HL-60/S4 treated with phorbol 12-myristate 13-acetate at 8.2 ng/mL for 4 days and 3 days (cell line): ENCODE measurements around the gene ASB7.

Experiments
- in situ Hi-C: fragments of 300-500 bp; cut with MboI; formaldehyde crosslinking; loops from 2 replicates; pipeline ENCODE4 v1.15.0; 2022; ENCODE audit warnings: low sequenced_read_pairs

Gene ASB7

DNA sequence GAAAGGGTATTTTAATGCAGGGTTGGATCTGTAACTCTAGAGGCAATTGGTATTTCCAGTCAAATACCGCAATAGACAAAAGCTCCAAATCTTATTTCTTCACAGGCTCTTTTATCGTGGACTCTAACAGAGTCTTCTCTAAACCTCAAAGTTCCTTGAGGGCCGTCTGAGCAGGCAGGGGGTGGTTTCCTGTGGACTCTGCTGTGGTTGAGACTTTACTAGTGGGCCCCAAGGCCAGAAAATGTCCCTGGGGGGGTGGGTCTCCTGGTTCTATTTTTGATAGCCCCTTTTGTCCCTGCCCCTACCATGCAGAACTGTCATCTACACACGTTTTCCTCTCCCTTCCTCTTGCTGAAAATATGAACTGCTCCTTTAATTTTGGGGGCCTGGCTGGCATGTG lies 80.1 kb downstream of the ASB7 start:
- in situ Hi-C loops, result no loop called here

DNA sequence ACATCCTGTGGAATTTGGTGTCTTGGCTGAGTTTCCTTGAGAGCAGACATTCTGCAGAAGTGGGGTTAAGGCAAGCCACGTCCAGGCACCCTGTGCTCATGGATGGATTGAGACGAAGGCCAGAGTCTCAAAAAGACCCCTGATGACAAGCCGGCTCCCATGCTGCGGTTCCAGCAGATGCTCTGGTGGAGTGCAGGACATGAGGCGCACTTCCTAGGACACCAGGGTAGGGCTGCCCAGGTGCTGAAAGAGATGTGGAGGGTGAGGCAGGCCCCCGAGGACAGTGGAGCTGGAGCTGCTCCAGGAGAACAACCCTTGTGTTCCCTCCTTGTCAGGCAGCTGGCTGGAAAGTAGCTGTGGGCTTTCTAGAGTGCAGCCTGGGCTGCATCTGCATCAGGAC lies 81.0 kb downstream of the ASB7 start:
- in situ Hi-C loops, result no loop called here

DNA sequence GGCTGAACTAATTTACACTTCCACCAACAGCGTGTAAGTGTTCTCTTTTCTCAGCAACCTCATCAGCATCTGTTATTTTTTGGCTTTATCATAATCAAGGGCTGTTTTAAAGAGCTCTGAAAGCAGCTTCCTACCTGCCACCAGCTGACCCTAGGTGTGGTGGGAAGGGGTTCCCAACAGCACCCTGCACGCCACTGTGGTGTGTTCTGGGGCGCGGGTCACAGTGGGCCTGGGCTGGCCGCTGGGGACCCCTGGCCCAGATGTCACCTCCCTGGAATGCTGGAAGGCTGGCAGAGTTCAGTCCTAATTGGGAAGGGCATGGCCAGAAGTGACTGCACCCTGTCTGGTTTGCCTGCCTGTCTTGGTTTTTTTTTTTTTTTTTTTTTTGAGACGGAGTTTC lies 82.2 kb downstream of the ASB7 start:
- in situ Hi-C loops, result no loop called here

DNA sequence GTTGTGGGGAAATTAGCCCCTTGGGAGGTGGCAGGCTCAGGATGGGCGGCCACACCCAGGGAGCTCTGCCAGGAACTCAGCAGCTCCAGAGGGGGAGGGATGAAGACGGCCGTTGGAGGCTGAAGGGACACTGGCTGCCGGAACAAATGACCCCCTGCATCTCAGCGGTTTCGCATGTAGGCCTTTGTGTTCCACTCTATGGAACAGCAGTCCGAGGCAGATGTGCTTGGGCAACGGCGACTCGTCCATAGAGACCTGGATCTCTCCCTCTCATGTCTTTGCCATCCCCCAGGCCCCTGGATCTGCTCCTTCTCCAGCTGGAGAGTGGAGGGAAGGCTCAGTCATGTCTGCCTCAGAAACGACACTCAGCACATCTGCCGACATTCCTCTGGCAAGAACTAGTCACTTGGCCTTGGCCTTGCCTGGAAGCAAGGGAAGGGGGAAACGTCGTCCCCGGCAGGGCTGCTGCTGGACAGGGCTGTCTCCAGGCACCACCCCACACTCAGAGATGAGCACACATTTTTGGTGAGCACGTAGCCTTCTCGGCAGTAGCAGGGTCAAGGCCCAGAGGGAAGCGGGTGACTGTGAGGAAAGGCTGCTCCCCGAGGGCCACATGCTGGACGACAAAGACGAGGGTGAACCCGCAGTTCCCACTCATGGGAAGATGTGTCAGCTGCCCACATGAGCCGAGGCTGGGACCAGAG lies 83.8 kb downstream of the ASB7 start:
- in situ Hi-C loops, result no loop called here

DNA sequence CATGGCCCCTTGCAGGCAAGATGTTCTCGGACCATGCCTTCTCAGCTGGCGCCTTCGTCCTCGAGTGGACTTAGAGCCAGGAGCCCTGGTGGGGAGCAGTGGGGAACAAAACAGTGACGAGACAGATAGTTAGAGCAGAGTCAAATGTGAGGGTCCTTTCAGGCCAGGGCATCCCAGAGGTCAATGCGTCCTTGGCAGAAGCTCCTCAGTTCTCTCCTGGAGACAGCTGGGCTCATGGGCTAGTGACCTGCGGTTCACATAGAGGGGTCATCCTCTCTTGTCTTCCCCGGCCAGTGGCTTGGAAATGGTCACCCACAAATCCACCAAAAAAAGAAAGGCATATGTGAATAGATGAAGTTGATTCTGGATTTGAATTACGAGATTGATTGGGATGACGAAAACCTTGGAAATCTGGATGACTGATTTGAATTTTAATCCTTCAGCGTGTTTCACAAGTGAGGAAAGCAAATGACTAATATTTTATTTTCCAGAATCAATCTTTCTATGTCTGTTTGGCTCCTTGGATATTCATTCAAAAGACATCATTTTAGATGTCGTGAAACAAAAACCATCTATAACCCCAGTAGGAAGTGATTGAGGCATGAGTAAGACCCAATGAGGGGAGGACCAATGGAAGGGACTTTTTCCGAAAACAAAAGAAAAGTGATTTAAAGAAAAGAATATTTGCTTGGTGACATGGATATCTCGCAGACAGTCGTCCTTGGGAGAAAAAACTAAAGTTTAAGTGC lies 84.5 kb downstream of the ASB7 start:
- in situ Hi-C loops, result no loop called here

DNA sequence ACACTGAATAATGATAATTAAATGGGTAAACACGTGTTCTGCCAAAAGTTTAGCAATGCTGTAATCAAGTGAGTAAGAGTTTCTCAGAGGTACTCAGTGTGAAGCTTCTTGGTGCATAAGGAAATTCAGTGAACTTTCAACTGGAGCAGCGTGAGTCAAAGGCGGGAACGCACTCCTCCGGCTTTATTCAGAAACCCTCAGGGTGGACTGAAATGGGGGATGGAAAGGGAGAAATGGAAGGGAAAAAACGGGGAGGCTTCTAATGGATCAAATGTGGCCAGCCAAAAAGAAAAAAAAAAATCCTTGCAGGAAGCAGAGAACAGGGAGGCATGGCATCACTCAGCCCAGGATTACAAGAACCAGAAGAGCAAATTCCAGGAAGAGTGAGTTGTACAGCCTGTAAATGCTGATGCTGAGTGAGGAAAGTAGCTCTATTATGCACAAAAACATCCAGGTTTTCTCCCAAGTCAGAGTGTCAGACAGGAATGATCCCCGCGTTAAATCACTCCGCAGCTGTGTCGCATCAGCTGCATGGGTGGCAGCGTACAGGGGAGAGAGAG lies 85.3 kb downstream of the ASB7 start:
- in situ Hi-C loops, result no loop called here

DNA sequence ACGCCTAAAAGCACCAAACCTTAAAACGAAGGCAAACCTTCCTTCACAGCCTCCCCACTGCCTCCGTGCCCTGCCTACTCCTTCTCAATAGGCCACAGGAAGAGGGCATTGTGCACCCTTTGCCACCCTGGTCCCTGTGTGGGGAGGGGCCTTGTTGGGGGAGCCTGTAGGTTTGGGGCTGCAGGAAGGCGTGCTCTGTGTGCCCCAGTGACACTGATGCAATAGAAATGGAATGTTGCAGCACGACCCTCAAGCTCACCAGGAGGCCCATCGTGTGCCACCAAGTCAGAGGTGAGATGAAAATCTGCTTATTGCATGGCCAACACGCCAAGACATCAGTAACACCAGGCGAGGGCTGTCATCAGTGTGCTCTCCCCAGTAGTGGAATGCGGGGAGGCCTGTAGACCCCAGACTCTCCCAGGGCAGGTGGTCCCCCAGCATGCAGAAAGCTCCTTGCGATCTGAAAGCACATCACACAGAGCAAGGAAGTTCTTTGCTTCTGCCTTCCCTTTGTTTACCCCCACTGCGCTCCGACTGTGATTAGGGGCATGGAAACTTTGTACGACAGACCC lies 86.2 kb downstream of the ASB7 start:
- in situ Hi-C loops, result no loop called here

DNA sequence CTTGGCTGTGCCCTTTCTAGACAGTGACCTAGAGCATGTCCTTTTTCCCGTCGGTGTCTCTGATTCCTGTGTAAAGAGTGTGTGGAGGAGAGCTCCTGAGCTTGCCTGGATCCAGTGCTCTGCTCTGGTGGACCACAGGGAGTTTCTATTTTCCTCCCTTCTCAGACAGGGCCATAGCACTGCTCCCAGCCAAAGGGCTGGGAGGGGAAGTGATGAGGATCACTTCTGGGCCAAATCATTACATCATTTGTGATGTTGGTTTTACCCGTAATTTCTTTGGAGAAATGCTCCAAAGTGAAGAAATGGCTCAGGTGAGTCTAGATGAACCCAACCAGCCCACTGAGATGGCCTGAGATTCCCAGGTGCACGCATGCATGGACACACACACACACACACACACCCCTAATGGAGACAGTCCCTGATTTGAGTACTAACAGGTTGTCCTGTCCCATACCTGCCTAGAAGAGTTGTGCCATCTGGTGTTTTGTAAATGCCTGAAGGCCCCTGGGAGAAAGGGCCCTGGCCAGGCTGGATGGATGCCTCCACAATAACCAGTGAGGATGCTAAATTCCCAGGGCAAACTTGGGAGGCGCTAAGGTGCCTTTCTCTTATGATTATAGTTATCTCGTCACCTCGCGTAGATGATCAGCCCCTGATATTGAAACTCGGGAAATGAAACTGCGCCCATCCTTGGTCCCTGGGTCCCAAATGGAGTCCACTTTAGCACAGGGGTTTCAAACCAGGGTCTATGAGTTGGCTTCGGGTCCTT lies 86.9 kb downstream of the ASB7 start:
- in situ Hi-C loops, result no loop called here

DNA sequence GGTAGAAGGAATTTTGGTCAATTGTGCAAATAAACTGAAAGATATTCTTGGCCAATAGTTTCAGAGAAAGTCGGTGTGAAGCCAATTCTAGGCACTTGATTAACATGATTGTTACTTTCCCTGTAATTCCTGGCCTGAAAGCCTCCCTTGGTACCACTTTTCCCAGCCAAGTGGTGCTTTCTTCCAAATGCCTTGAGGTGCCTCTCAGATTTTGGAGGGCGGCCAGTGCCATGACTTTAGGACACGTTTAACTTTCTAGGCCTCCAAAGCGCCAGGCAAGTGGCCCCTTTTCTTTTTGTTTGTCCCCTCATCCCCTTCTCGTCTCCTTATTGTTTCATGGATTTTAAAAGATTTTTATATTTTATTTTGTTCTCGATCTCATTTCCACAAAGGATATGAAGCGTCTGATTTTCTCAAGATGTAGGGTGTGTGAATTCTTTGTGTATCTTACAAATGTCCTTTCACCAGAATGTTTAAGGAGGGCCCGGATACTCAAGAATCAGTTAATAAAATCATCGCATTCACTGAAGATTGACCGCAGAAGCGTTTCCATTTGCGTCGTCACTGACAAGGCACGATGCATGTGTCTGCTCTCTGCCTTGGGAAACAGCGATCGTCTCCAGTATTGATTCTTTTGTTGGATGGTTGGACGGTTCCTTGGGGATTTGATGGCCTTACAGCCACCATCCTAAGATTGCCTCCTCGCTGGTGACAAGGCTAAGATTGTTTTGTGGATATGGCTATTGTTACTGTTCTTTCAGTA lies 87.8 kb downstream of the ASB7 start:
- in situ Hi-C loops, result no loop called here

DNA sequence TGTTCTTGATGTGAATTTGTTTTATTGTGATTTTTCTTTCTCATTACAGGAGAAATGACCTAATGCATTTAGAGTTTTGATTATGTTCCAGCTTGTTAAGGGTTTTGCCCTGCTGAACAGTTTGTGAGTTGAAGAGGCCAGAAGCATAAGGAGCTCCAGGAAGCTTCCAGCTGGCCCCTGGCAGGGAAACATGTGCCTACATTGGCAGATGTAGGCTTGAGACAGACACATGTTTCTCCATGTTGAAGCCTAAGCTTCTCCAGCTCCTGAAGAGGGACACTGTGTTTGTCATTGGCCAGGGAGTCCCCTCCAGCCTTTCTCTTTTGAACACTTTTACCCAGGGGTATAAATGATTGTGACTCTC lies 88.4 kb downstream of the ASB7 start:
- in situ Hi-C loops, result no loop called here

DNA sequence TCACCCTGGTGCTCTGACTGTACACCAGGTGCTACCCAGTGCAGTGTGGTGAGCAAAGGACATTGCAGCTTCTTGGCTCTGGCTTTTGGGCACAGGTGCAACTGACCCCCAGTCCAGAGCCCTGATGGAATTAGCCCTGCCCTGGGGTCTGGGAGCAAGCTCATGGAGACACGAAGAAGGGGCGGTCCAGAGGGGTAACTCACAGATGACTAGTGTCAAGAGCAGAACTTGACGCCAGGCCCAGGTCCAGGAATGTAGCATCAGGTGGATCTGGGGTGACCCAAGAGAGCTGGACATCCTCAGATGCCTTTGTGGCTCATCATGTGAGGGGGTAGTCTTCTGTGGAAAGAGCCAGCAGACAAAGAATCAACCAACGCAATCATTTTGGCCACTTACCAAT lies 88.9 kb downstream of the ASB7 start:
- in situ Hi-C loops, result no loop called here

DNA sequence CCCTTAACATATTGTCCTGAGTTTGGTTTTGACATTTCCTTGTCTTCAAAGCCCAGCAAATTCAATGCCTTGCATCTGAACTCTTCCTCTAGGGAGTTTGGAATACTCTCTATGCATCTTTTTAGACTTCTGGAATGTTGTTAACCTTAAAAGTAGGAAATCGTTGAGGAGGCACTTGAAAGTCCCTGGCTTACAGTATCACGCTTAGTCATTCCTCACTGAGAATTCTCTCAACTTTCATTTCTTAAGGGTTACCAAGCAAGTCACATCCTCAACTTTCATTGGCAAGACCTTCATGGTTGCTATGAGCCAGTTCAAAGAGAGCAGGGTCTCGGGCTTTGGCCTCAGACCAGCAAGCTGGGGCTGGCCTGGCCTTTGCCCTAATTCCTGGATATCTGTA lies 89.9 kb downstream of the ASB7 start:
- in situ Hi-C loops, result no loop called here

DNA sequence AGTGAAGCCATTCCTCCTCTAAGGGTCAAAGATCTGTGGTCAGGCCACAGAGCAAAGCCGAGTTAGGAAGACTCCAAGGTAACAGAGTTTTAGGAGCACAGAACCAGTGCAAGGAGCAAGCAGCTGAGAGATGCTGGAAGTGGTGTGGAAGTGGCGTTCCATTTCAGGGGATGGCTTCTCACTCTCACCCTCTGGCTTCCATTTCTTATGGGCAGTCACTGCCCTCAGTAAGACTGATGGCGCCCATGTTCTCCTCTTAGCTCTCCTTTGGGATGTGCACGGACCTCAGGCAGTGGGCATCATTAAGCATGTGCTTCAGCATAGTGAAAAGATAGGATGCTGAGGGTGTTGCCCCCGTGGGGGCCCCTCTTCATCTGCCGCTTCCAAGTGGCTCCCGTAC lies 90.3 kb downstream of the ASB7 start:
- in situ Hi-C loops, result no loop called here

DNA sequence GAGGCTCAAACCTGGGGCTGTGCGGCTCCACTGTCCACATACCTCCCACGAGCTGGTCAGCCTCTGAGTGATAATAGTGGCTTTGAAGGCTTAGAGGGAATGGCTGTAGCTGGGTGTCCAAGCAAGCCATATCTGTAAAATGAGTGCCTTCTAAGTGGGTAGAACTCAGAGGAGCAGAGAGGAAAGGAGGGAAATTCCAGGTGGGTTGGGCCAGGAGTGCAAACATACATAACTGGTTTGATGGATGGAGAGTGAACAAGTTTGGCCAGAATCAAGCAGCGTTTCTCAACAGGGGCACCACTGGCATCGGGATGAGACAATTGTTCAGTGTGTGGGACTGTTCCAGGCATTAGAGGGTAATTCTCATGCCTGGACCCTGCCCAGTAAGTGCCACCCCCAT lies 91.1 kb downstream of the ASB7 start:
- in situ Hi-C loops, result no loop called here

DNA sequence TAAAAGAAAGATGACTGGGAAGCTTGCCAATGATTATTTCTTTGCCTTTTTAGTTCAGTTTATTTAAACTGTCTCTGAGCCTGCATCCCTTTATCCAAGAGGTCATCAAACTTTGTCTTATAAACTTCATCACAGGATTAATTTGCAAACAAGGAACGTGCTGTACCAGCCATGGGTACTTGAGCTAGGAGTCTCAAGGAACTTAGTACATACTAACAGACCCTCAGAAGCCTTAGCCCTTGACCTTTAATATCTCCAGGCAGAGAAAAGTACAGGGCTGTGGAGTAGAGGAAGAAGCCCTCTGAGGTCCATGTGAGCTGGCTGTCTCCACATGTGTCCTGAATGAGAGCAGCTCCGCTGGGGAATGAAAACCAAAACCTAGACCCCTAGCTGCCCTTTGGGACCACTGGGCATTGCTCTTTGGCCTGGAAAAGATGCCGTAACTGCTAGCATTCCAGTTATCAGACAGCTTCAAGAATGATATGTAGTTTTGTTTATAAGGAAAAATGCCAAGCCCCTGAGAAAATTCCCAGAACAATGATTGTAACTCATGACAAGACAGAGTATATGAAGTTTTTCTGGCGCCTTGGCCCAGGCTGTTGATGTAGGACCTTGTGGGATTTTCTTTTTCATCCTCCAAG lies 92.1 kb downstream of the ASB7 start:
- in situ Hi-C loops, result no loop called here

DNA sequence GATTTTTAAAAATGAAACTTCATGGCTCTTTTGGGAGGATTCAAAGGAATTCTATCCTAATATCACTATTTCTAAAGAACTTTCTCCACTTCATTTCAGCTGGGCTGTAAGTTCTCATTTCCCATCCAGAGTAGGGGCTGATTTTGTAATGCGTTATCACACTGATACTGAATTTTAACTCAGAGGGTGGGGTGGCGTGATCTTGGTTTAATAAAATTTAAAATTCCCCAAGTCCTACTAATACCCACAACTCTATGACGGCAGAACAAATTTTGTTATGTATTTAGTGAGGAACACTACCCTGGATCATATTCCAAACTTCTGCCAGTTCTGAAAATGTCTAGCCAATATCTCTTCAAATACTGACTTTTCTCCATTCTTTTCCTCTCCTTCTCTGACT lies 92.7 kb downstream of the ASB7 start:
- in situ Hi-C loops, result no loop called here

DNA sequence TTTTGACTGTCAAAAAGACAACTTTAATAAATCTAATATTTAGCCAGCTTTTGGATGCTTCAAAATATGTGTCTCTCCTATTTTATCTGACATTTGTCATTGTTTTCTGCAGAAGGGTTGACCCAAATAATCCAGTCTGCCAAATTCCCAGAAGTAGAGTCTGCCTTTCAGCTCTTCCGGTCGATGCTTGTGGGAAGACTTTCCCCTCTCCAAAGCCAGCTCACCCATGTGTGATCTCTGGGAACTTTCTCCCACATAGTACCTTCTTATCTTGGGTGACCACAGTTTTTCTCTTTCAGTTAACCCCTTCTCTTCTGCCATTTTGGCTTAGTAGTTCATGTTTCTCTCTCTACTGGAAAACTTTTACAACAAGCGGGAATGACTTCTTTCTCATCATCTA lies 94.1 kb downstream of the ASB7 start:
- in situ Hi-C loops, result no loop called here
